Measurements from ENCODE around the gene HBA1. TPM values are rescaled to one million over a fixed set of nuclear protein-coding genes. Genes with fewer than 3 reads are reported as not detected.
"Not testable (repeated sequence)": the region's sequence is repeated elsewhere in the genome, so short reads cannot be mapped to it uniquely, and the experiment has no call there.

HBA1 gene
- total RNA-seq, 1 donor, result not detected

- TF ChIP-seq, protein P1, sequence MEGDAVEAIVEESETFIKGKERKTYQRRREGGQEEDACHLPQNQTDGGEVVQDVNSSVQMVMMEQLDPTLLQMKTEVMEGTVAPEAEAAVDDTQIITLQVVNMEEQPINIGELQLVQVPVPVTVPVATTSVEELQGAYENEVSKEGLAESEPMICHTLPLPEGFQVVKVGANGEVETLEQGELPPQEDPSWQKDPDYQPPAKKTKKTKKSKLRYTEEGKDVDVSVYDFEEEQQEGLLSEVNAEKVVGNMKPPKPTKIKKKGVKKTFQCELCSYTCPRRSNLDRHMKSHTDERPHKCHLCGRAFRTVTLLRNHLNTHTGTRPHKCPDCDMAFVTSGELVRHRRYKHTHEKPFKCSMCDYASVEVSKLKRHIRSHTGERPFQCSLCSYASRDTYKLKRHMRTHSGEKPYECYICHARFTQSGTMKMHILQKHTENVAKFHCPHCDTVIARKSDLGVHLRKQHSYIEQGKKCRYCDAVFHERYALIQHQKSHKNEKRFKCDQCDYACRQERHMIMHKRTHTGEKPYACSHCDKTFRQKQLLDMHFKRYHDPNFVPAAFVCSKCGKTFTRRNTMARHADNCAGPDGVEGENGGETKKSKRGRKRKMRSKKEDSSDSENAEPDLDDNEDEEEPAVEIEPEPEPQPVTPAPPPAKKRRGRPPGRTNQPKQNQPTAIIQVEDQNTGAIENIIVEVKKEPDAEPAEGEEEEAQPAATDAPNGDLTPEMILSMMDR (IDR thresholded peaks at IDR 0.05; ENCODE audit: insufficient read depth, low read length), result no peak
- DNase-seq (ENCODE audit: low read depth), result no peak
These were observed 15.7 kb upstream of the HBA1 start for GRCh38 chr16:160691-161190.

DNA sequence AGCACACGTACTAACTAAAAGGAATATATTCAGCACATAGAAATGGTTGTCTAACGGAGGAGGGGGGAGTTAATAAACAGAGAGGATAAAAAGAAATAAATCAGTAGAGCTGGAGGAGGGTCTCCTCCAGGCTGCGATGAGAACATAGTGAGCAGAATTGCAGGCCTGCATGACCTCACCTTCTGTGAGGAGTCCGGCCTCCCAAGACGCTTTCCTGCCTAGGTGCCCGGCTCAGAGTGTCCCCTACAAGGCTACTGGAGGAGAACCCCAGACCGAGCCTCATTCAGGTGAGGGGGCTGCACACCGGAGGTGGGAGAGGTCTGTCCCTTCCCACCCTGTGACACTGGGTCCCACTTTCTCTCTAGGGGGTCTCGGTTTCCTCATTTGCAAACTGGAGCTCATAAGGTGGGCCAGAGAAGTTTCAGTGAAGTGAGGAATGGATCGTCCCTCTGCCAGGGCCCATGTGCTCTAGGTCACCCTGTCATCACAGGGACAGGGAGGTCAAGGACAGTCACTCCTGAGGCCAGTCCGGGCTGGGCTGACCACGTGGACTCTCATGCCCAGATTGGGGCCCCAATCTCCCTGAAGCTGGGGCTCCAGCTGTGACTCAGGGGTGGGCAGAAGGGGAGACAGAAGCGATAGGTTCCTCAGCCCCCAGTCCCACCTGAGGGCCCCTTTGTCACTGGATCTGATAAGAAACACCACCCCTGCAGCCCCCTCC is 14.0 kb upstream of the HBA1 start:
- no peak for DNase-seq (ENCODE audit: low read depth)
- TF ChIP-seq, protein P1 (IDR thresholded peaks at IDR 0.05; ENCODE audit: insufficient read depth, low read length), result no peak
- H3K4me3 ChIP-seq (ENCODE audit: low read depth, low read length), result no peak overlapping the region

More at GRCh38 chr16:160691-161190, 15.7 kb upstream of the HBA1 start:
- H3K4me3 ChIP-seq (ENCODE audit: low read depth, low read length), result no peak overlapping the region

DNA sequence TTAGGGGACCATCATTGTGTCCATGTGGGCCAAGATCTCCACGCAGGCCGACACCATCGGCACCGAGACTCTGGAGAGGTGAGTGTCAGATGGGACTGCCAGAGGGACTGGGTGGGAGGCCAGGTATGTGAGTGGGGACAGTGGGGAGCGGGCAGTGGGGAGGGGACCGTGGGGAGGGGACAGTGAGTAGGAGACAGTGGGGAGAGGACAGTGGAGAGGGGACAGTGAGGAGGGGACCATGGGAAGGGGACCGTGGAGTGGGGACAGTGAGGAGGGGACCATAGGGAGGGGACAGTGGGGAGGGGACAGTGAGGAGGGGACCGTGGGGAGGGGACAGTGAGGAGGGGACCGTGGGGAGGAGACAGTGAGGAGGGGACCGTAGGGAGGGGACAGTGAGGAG is 13.3 kb upstream of the HBA1 start:
- not testable (repeated sequence) for H3K4me3 ChIP-seq (ENCODE audit: low read depth, low read length); DNase-seq (ENCODE audit: low read depth)

- not testable (repeated sequence) for H3K4me3 ChIP-seq (ENCODE audit: low read depth, low read length); DNase-seq (ENCODE audit: low read depth)
These were observed 12.8 kb upstream of the HBA1 start for GRCh38 chr16:163696-164095.

DNA sequence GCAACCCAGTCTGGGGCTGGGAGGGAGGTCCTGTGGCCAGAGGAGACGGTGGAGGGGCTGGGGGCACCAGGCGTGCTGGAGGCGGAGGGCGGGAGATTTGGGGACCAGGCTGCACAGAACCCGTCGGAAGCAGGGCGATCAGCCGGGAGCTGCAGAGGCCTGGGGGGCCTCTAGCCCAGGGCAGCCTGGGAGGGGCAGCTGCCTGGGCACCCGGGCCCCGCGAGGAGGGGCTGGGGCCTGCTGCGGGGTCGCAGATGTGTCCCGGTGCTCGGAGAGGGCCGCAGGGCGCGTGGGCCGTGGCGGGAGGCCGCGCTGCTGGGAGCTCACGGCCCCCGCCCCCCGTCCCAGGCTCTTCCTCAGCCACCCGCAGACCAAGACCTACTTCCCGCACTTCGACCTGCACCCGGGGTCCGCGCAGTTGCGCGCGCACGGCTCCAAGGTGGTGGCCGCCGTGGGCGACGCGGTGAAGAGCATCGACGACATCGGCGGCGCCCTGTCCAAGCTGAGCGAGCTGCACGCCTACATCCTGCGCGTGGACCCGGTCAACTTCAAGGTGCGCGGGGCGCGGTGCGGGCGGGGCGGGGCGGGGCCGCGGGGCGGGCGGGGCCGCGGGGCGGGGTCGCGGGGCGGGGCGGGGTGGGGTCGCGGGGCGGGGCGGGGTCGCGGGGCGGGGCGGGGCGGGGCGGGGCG is 12.2 kb upstream of the HBA1 start:
- not testable (repeated sequence) for DNase-seq (ENCODE audit: low read depth); H3K4me3 ChIP-seq (ENCODE audit: low read depth, low read length)

DNA sequence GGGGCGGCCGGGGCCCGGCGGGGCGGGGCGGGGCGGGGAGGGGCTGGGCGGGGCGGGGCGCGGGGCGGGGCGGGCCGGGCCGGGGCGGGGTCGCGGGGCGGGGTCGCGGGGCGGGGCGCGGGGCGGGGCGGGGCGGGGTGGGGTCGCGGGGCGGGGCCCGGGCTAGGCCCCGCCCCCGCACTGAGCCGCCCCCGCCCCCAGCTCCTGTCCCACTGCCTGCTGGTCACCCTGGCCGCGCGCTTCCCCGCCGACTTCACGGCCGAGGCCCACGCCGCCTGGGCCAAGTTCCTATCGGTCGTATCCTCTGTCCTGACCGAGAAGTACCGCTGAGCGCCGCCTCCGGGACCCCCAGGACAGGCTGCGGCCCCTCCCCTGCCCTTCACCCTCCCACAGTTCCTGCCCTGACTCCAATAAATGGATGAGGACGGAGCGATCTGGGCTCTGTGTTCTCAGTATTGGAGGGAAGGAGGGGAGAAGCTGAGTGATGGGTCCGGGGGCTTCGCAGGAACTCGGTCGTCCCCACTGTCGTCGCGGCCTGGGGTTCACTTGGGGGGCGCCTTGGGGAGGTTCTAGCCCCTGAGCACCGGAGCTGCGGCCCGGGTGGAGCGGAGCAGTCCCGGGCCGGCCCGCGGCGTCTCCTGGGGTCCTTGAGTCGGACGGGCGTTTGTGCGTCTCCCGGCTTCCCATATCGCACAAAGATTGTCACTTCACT is 11.5 kb upstream of the HBA1 start:
- TF ChIP-seq, protein P1 (IDR thresholded peaks at IDR 0.05; ENCODE audit: insufficient read depth, low read length), result no peak
- no peak overlapping the region for H3K4me3 ChIP-seq (ENCODE audit: low read depth, low read length)

DNA sequence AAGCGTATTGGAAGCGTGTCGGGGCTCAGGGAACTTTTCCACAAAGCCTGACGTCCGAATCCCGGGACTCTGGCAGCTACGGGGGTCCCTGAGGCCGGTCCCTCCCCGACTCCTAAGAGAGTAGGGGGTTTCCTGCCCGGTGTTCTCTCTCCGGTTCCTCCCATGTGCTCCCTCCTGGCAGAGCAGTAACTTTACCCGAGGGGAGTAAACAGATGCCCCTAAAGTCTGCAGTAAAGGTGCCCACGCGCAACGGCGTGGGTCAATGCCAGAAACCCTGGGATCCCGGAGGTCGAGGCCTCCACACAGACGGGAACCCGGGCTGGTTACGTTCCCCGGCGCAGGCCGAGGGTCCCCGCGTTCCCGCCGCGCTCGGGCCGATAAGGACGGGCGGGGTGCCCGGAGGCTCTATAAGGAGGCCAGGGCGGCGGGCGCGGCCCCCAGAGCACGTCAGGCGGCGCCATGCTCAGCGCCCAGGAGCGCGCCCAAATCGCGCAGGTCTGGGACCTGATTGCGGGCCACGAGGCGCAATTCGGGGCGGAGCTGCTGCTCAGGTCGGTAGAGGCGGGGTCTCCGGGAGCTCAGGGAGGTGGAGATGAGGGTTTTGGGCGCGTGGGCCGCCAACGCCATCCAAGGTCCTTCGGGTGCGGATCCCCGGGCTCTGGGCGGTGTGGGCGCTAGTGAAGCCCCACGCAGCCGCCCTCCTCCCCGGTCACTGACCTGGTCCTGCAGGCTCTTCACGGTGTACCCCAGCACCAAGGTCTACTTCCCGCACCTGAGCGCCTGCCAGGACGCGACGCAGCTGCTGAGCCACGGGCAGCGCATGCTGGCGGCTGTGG is 10.7 kb upstream of the HBA1 start, which contains the start of gene HBM:
Gene HBM (plus strand): TSS at position 440 of the 836 bp plus-strand sequence. CDS start 20 bp downstream, at position 460.
- no peak for DNase-seq (ENCODE audit: low read depth)
- TF ChIP-seq, protein P1 (IDR thresholded peaks at IDR 0.05; ENCODE audit: insufficient read depth, low read length), result no peak
- no peak within 1 kb of the TSS for H3K4me3 ChIP-seq (ENCODE audit: low read depth, low read length)

More for the DNA sequence above, 11.5 kb upstream of the HBA1 start:
- DNase-seq (ENCODE audit: low read depth), result no peak

Measured in fibroblast of the aortic adventitia (primary cell).